GM19043 (cell line): ENCODE measurements around the gene MORN4.
"Not testable (repeated sequence)": the region's sequence is repeated elsewhere in the genome, so short reads cannot be mapped to it uniquely, and the experiment has no call there.

Experiments
- ATAC-seq: cut with Tn5 transposase; IDR thresholded peaks from one replicate; pipeline ENCODE4 v1.9.1; 2021; ENCODE audit warnings: low read depth; ENCODE audit not compliant: unreplicated experiment

Gene MORN4

DNA sequence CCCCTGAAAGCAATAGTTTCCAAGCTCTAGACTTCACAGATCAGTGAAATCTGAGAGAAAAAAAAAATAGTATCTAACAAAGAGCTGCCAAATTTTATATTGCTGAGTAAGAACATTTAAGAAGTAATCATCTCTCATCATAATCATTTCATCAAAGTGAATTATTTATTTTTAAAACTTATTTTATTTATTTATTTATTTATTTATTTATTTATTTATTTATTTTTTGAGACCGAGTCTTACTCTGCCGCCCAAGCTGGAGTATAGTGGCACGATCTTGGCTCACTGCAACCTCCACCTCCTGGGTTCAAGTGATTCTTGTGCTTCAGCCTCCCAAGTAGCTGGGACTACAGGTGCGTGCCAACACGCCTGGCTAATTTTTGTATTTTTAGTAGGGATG is 56.8 kb downstream of the MORN4 start:
- ATAC-seq, result not testable (repeated sequence)

DNA sequence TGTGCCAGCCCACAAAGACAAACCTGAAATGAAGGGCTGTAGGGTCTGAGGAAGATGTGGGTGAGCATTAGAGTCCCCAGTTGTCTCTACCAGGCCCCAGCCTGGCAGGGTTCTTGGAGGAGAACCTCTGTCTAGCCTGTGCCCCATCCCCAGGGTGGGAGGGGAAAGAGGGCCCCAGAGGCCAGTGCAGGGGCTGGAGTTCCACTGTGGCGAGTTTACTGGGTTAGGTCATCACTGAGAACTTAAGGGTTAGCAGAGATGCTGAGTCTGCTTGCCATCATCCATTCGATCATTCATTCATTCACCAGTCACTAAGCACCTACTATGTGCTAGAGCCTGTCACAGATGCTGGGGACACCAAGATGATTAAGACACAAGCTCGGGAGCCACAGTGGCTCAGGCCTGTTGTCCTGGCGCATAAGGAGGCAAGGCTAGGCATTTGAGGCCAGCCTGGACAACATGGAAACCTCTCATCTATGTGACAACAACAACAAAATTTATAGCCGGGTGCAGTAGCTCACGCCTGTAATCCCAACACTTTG is 58.1 kb downstream of the MORN4 start:
- no peak for ATAC-seq

DNA sequence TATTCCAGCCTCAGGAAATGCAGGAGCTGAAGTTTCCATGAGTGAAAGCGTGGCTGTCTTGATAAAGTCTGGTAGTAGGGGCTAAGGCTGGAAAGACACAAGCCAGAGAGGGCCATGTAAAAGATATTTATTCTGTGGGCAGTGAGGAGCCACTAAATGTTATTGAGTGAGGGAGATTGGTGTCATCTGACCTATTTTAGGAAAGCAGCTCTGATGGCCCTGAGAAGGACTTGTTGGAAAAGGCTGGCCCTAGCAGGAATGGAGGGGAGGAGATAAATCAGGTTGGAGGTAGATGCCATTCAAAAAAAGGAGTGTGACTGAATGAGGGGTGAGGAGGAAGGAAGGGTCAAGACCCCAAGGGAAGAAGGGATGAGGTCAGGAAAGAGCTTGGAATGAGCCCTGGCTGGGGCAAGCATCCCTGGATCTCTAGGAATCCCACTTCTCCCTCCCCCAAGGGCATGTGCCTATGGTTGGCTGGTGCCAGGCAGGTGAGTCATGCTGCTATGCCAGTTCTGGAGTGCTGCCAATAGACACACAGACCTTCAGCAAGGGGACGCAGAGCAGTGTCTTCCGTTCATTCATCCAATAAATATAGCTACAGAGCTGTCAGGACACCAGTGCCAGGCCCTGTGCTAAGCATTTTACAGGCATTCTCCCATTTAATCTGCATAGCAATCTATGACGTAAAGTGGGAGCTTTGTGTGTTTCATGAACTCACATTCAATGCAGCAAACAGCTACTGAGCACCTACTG is 58.8 kb downstream of the MORN4 start:
- no peak for ATAC-seq

DNA sequence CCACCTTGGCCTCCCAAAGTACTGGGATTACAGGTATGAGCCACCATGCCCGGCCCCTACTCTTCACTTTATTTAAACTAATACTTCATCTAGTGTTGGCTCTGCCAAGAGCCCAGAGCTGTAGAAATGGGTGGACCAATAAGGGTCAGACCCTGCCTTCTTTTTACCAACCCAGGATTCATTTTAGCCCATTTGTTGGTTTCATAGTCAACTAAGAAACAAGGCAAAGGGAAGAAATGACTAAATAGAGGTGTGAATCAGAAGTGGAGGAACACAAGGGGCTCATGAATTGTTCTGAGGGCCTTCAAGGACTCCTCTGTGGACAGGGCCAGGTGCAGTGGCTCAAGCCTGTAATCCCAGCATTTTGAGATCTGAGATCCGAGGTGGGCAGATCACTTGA is 59.6 kb downstream of the MORN4 start:
- ATAC-seq, result no peak

DNA sequence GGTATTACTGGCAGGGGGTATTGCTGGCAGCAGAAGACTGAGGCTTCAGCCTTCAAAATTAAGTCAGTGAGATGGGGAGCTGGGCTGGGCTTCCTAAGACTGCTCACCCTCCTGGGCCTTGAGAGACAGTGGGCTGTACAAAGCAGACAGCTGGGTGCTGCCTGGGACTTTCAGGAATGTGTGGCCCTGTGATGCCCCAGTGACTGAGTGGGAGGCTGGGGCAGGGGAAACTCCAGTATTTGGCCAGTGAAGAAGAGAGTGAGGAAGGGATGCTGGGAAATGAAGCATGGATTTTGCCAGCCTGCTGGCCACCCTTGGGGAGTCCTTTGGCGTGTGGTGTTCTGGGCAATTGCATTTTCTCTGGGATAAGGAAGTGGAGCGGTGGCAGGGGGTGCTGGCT is 60.3 kb downstream of the MORN4 start:
- ATAC-seq, result no peak

DNA sequence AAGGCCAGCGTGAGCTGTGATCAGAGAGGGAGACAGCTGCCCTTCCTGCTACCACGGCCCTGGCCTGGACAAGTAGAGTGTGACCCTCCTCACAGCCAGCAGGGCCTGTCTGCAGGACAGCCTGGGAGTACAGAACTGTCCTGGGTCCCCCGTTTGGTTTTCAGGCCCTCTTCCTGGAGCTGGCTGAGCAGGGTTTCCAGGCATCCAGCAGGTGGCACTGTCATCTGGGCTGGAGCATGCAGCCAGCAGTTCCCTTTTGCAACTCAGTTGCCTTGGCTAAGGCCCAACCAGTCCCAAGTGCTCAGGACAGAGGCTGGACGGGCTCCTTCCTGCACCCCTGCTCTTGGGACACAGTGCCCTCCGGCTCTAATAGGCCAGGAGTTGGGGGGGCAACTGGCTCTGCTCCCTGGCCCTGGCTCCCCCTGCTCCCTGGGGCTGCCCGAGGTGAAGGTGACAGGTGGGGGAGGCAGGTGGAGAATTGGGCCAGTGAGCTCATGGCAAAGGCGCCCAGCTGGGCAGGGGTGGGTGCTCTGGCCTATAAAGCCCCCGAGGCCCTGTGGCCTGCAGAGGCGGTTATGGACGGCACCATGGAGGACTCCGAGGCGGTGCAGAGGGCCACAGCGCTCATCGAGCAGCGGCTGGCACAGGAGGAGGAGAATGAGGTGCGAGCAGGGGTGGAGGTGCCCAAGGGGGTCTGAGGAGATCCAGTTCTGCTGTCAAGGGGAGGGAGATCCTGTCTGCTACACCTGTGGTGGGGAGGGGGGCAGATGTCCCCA is 60.9 kb downstream of the MORN4 start, which contains the start of gene ANKRD2:
TSS of gene ANKRD2 (plus strand) at position 566 of the 776 bp plus-strand sequence. CDS start at position 576, 10 bp downstream.
- no peak for ATAC-seq

DNA sequence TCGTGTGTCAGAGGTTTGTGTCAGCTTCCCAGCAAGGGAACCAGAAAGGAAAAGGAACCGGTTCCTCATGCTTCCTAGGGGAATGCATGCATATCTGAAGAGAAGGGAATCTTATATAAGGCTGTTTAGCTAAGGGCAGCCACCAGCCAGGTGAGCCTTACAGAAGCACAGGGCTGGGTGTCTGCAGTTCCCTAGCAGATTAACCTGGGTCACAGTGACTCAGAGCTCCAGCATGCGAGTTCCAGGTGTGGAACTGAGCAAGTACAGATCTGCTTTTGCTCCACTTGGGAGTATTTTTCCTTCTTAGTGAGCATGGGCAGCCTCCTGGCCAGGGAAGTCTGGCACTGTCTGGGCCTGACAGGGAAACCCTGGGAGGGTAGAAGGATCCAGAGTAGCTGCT is 61.7 kb downstream of the MORN4 start:
- ATAC-seq, result no peak

DNA sequence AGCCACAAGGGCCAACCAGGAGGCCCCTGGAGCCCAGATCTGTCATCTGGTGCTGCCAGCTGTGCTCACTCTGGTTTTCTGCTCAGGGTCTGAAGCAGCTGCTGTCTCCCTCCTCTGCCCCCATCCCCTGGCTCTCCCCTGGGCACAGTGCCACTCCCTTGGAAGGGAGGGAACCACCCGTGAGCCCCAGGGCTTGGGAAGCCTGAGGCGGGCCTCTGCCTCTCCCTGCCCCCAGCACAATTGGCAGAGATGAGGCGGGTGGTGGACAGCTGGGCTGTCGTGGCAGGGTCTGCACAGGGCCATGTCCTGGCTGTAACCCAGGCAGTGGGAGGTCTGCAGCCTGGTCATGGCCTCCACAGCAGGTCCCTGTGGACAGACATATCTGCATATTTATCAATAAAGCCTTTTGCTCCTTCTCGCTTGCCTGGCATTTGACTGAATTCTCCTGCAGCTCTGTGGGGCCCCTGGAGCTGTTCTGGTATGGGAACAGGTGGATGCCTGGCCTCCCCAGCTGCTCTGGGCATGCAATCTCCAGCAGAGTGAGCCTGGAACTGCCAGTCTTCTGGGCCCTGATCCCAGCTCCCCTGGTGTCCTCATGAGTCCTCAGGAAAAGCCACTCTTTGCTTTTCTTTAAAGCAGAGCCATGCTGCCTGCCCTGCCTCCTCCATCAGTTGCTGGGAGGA is 62.4 kb downstream of the MORN4 start:
- no peak for ATAC-seq

DNA sequence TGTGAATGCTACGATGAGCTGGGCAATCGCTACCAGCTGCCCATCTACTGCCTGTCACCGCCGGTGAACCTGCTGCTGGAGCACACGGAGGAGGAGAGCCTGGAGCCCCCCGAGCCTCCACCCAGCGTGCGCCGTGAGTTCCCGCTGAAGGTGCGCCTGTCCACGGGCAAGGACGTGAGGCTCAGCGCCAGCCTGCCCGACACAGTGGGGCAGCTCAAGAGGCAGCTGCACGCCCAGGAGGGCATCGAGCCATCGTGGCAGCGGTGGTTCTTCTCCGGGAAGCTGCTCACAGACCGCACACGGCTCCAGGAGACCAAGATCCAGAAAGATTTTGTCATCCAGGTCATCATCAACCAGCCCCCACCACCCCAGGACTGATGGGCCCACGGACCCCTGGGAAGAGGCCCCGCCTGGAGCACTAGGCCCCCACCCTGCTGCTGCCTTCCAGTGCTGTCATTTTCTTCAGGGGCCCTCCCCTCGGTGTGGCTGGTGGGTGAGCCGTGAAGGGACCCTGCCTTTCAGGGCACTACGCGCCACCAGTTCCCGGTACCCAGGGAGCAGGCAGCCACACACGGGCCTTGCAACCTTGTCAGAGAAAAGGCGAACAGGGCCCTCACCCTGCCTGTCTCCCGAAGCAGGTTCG is 63.0 kb downstream of the MORN4 start:
- ATAC-seq, result no peak

DNA sequence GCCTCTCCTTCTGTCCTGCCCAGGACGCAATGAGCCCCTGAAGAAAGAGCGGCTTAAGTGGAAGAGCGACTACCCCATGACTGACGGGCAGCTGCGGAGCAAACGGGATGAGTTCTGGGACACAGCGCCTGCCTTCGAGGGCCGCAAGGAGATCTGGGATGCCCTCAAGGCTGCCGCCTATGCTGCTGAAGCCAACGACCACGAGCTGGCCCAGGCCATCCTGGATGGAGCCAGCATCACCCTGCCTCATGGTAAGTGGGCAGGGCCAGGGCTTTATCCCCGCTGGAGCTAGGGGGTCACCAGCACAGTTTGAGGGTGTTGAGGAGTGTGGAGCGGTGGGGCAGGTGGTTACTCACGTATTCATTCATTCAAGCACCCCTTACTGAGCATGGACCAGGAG is 65.4 kb downstream of the MORN4 start:
- ATAC-seq, result no peak

DNA sequence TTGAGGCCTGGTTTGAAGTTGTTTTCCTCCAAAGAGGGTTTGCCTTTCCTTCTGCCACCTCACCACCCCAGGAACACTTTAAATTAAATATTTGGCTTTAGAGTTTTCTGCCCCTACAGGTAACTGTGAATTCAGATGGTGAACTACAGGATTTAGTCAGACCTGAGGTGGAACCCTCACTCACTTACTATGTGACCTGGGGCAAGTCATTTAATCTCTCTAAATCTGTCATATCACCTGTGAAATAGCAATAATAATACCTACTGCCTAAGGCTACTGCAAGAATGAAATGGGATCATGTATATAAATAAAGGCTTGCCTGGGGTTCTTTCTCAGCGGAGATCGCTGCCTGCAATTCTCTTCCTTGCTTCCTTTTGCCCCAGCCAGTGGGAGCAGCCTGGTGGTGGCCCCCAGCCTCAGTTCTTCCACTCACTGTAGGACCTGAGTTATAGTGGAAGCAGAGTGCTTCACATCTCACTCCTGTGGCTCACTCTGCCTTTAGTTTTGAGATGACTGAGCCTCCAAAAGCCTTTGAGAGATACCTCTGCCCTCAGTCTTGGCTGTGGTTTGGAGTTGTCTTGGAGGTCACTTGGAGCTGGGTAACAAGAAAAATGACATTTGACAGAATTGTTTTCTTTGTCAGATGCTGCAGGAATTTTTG is 66.8 kb downstream of the MORN4 start:
- no peak for ATAC-seq

DNA sequence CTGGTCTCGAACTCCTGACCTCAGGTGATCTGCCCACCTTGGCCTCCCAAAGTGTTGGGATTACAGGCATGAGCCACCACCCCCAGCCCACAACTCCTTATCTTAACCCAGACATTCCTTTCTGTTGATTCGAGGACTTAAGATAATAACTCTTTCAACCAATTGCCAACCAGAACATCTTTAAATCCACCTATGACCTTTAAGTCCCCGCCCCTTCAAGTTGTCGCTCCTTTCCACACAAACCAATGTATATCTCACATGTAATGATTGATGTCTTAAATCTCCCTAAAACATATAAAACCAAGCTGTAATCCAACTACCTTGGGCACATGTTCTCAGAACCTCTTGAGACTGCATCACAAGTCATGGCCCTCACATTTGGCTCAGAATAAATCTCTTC is 68.5 kb downstream of the MORN4 start:
- no peak for ATAC-seq
